Measurements from ENCODE around the gene CEP63. TPM values are rescaled to one million over a fixed set of nuclear protein-coding genes. Genes with fewer than 3 reads are reported as not detected.

The CEP63 gene
- total RNA-seq, 3 donors from 2014 or later: 31.8 to 38.9 (median 33.1) TPM

DNA sequence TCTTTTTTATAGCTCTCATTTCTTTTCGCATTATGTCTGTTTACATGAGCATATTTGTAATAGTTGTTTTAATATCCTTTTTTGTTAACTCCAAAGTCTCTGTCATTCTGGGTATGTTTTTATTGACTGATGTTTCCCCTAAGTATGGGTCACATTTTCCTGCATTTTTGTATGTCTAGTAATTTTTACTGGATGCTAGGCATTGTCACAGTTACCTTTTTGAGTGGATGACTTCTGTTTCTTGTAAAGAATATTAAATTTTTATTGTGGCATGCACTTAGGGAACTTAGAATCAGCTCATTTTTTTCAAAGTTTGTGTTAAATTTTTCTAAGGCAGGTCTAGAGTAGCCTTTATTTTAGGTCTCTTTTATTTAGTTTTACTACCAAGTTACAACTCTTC lies 40.8 kb upstream of the CEP63 start:
- TF ChIP-seq POLR2AphosphoS5 (IDR thresholded peaks at IDR 0.05): no peak
- TF ChIP-seq POLR2A (IDR thresholded peaks at IDR 0.05): no peak
- no peak for TF ChIP-seq CTCF (IDR thresholded peaks at IDR 0.05)
- DNase-seq (ENCODE audit: low spot score in 2 of 2): no peak
- no peaks in the 10 kb centered on the region for H3K36me3 ChIP-seq
- H3K9me3 ChIP-seq: no peaks in the 10 kb centered on the region
- intact Hi-C loops (cut with DNase I; ENCODE audit: low total_unique reads): loop anchor here (10.0 kb wide), 1 partner anchor 70 kb away; the partner anchor contains the start of gene AMOTL2
- no peaks in the 10 kb centered on the region for H3K27me3 ChIP-seq
- peaks cover 0 to 4% of the 10 kb centered on the region in 2 donors for H3K4me1 ChIP-seq
- H3K27ac ChIP-seq: no peak overlapping the region
- no peak overlapping the region for H3K4me3 ChIP-seq

DNA sequence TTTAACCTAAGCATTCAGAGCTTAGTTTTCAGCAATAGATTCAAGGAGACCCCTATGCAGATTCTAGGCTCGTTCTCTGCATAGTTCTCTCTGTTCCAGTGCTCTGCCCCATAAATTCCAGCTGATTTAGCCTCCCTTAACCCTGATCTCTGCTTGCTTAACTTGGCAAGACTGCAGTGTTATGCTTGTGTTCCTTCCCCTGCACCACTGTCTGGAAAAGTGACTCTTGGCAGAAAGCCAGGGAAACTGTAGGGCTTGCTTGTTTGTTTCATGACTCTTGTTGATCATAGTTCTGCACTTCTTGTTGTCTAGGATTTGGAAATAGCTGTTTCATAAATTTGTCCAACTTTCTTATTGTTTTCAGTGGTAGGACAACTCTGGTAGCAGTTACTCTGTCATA lies 40.2 kb upstream of the CEP63 start:
- H3K4me1 ChIP-seq: peaks cover 0 to 4% of the 10 kb centered on the region in 2 donors
- H3K4me3 ChIP-seq: no peak overlapping the region
- TF ChIP-seq POLR2AphosphoS5 (IDR thresholded peaks at IDR 0.05) (peak in 1 of 3 donors; percentile 27), CTCF (IDR thresholded peaks at IDR 0.05) (no peak), POLR2A (IDR thresholded peaks at IDR 0.05) (no peak)
- no peak for DNase-seq (ENCODE audit: low spot score in 2 of 2)
- intact Hi-C loops (cut with DNase I; ENCODE audit: low total_unique reads): loop anchor here (10.0 kb wide), 1 partner anchor 71 kb away; the partner anchor contains the start of gene AMOTL2
- no peaks in the 10 kb centered on the region for H3K36me3 ChIP-seq
- H3K27ac ChIP-seq: peak overlapping the region; percentile 49 to 82
- H3K27me3 ChIP-seq: no peaks in the 10 kb centered on the region
- H3K9me3 ChIP-seq: no peaks in the 10 kb centered on the region

DNA sequence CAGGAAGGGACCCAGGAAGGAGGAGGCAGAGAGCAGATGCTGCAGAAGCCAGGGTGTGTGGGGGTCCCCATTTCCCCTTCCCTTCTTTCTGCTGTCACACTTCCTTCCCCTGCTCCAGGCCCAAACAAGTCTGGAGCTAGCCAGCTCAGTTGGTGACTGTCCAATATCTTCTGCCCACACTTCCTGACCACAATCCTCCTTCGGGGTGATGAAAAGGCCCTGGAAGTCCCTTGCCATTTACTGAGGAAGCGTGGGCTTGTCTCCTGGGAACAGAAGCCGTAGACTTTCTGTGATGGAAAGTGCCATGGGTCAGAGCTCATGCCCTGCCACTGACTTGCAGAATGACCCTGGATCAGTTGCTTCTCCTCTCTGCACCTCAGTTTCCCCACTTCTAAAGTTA lies 39.1 kb upstream of the CEP63 start:
- DNase-seq (ENCODE audit: low spot score in 2 of 2): peak in 1 of 2 donors; percentile 46
- intact Hi-C loops (cut with DNase I; ENCODE audit: low total_unique reads): loop anchor here (10.0 kb wide), 1 partner anchor 72 kb away; the partner anchor contains the start of gene AMOTL2
- peak overlapping the region; percentile 49 to 82 for H3K27ac ChIP-seq
- no peaks in the 10 kb centered on the region for H3K27me3 ChIP-seq
- TF ChIP-seq POLR2A (IDR thresholded peaks at IDR 0.05): no peak
- TF ChIP-seq CTCF (IDR thresholded peaks at IDR 0.05): no peak
- no peak for TF ChIP-seq POLR2AphosphoS5 (IDR thresholded peaks at IDR 0.05)
- no peaks in the 10 kb centered on the region for H3K9me3 ChIP-seq
- H3K36me3 ChIP-seq: no peaks in the 10 kb centered on the region
- no peak overlapping the region for H3K4me3 ChIP-seq
- peaks cover 0 to 4% of the 10 kb centered on the region in 2 donors for H3K4me1 ChIP-seq

- Histone ChIP-seq H3K4me3 (no peak overlapping the region), H3K27ac (peak overlapping the region; percentile 49 to 82), H3K27me3 (no peaks in the 10 kb centered on the region), H3K9me3 (no peaks in the 10 kb centered on the region), H3K4me1 (peaks cover 0 to 4% of the 10 kb centered on the region in 2 donors), H3K36me3 (no peaks in the 10 kb centered on the region)
- TF ChIP-seq POLR2A (IDR thresholded peaks at IDR 0.05): no peak
- TF ChIP-seq POLR2AphosphoS5 (IDR thresholded peaks at IDR 0.05): no peak
- TF ChIP-seq CTCF (IDR thresholded peaks at IDR 0.05): no peak
- intact Hi-C loops (cut with DNase I; ENCODE audit: low total_unique reads): loop anchor here (10.0 kb wide), 1 partner anchor 73 kb away; the partner anchor contains the start of gene AMOTL2
- no peak for DNase-seq (ENCODE audit: low spot score in 2 of 2)
These were observed 38.5 kb upstream of the CEP63 start for GRCh38 chr3:134447351-134447750.

GRCh38 chr3:134448664-134449063 lies 37.2 kb upstream of the CEP63 start:
- intact Hi-C loops (cut with DNase I; ENCODE audit: low total_unique reads): loop anchor here (10.0 kb wide), 1 partner anchor 74 kb away; the partner anchor contains the start of gene AMOTL2
- Histone ChIP-seq H3K36me3 (no peaks in the 10 kb centered on the region), H3K27me3 (no peaks in the 10 kb centered on the region), H3K27ac (no peak overlapping the region), H3K4me1 (peaks cover 0 to 4% of the 10 kb centered on the region in 2 donors), H3K4me3 (no peak overlapping the region), H3K9me3 (no peaks in the 10 kb centered on the region)
- TF ChIP-seq POLR2A (IDR thresholded peaks at IDR 0.05) (no peak), POLR2AphosphoS5 (IDR thresholded peaks at IDR 0.05) (no peak), CTCF (IDR thresholded peaks at IDR 0.05) (no peak)
- DNase-seq (ENCODE audit: low spot score in 2 of 2): no peak

Measured in breast epithelium (tissue), 4 donors.